GM12878 (cell line): ENCODE data around the gene ITGB3BP. TPM values are rescaled to one million over a fixed set of nuclear protein-coding genes. Genes with fewer than 3 reads are reported as not detected.

Experiments
- ATAC-seq: fragments of 200-7000 bp; cut with Tn5 transposase; 3 replicates; pipeline ENCODE4 v1.9.1; 2020; ENCODE audit warnings: mild to moderate bottlenecking, moderate library complexity
- BruUV-seq: library from RNA; stranded (reverse); fragments of 400-500 nt; replicated peaks from 2 replicates; lab custom pipeline; 2021; lab: Mats Ljungman, UMichigan
- CTCF ChIA-PET: fragments of 300-600 bp; sonication (Branson Sonifier 250); formaldehyde crosslinking; extraction: SDS; loops from one replicate; lab custom pipeline; 2021; ENCODE audit warnings: inconsistent platforms; lab: Yijun Ruan, JAX
- POLR2A ChIA-PET: fragments of 350-600 bp; formaldehyde crosslinking; extraction: SDS; loops from one replicate; lab custom pipeline; 2021; ENCODE audit warnings: inconsistent platforms; lab: Charles Lee
- RAD21 ChIA-PET: fragments of 300-600 bp; sonication (Branson Sonifier 250); formaldehyde crosslinking; loops from one replicate; lab custom pipeline; 2023; ENCODE audit warnings: antibody characterized with exemption; ENCODE audit not compliant: unreplicated experiment; lab: Charles Lee
- SMC1A ChIA-PET: fragments of 300-600 bp; sonication (Branson Sonifier 250); formaldehyde crosslinking; loops from one replicate; lab custom pipeline; 2023; ENCODE audit not compliant: unreplicated experiment, uncharacterized antibody; lab: Charles Lee
- DNase-seq: peaks from one replicate; pipeline ENCODE4 v3.0.0-alpha.2; 2011; ENCODE audit warnings: low read depth, low spot score
- FAIRE-seq: peaks from 3 replicates; lab custom pipeline; 2011; peaks lifted over from hg19 to GRCh38; lab: Jason Lieb, UNC
- H2AFZ ChIP-seq: 2 replicates; pipeline ENCODE4 v1.6.0; 2011; ENCODE audit warnings: low read depth, low read length, control low read depth; ENCODE audit not compliant: control insufficient read depth
- H3K27ac ChIP-seq: 2 replicates; pipeline ENCODE4 v1.5.1; 2011; ENCODE audit warnings: control low read depth; ENCODE audit not compliant: control insufficient read depth, insufficient read depth
- H3K27me3 ChIP-seq, 2 experiments: replicated peaks in 1 of 2; 2 replicates each; pipeline versions ENCODE4 v1.6.0 to v1.6.1; 2011; ENCODE audit warnings: low read length in 1 of 2; ENCODE audit not compliant: control insufficient read depth in 2 of 2, insufficient read depth in 2 of 2
- H3K36me3 ChIP-seq, 2 experiments: 2 replicates each; pipeline ENCODE4 v1.5.1; 2011; ENCODE audit warnings: low read length in 1 of 2; ENCODE audit not compliant: control insufficient read depth in 2 of 2, insufficient read depth in 2 of 2
- H3K4me1 ChIP-seq: 2 replicates; pipeline ENCODE4 v1.6.1; 2011; ENCODE audit warnings: mild to moderate bottlenecking, low read length, moderate library complexity, mixed read lengths; ENCODE audit not compliant: control insufficient read depth, insufficient read depth
- H3K4me2 ChIP-seq: 2 replicates; pipeline ENCODE4 v1.6.0; 2011; ENCODE audit warnings: control low read depth; ENCODE audit not compliant: control insufficient read depth, insufficient read depth
- H3K4me3 ChIP-seq: fragments of 200-600 bp; sonication (generic); 2 replicates; pipeline ENCODE4 v1.5.1; 2016
- H3K79me2 ChIP-seq: 2 replicates; pipeline ENCODE4 v1.6.0; 2011; ENCODE audit warnings: low read length; ENCODE audit not compliant: control insufficient read depth, insufficient read depth
- H3K9ac ChIP-seq: 2 replicates; pipeline ENCODE4 v1.8.0; 2011; ENCODE audit warnings: low read length, control low read depth, mixed read lengths; ENCODE audit not compliant: control insufficient read depth, insufficient read depth
- H3K9me3 ChIP-seq: replicated peaks from 3 replicates; pipeline ENCODE4 v1.5.1; 2011; ENCODE audit warnings: mild to moderate bottlenecking, low read length; ENCODE audit not compliant: control insufficient read depth, insufficient read depth
- H4K20me1 ChIP-seq: 2 replicates; pipeline ENCODE4 v1.6.0; 2011; ENCODE audit not compliant: control insufficient read depth, insufficient read depth
- ATF3 ChIP-seq: IDR thresholded peaks from 2 replicates; pipeline ENCODE4 v1.6.1; 2011; ENCODE audit warnings: low read depth, mild to moderate bottlenecking, low read length, moderate library complexity, borderline replicate concordance; ENCODE audit errors: extremely low read depth
- CHD1 ChIP-seq: IDR thresholded peaks from 2 replicates; pipeline ENCODE4 v1.6.1; 2012; ENCODE audit warnings: low read depth, low read length, improper control_type of control experiment
- CREM ChIP-seq: IDR thresholded peaks from 2 replicates; pipeline ENCODE4 v1.6.1; 2014; ENCODE audit warnings: antibody characterized with exemption, low read depth
- FOS ChIP-seq: IDR thresholded peaks from 3 replicates; pipeline ENCODE4 v1.6.1; 2011; ENCODE audit warnings: borderline replicate concordance; ENCODE audit not compliant: insufficient read length; ENCODE audit errors: extremely low read depth
- JUND ChIP-seq: IDR thresholded peaks from 2 replicates; pipeline ENCODE4 v1.6.1; 2012; ENCODE audit warnings: low read depth, mild to moderate bottlenecking, low read length, improper control_type of control experiment, moderate library complexity
- NR2F1 ChIP-seq: fragments of 450-650 bp; conservative IDR thresholded peaks from 2 replicates; pipeline ENCODE4 v1.6.1; 2017; ENCODE audit warnings: mild to moderate bottlenecking
- POLR2AphosphoS5 ChIP-seq: IDR thresholded peaks from 2 replicates; pipeline ENCODE4 v1.6.1; 2011; ENCODE audit warnings: mild to moderate bottlenecking, low read length, inconsistent platforms
- RFX5 ChIP-seq: IDR thresholded peaks from 2 replicates; pipeline ENCODE4 v1.6.1; 2011; ENCODE audit warnings: low read depth, low read length, improper control_type of control experiment
- ZBTB33 ChIP-seq: fragments of 450-650 bp; IDR thresholded peaks from 2 replicates; pipeline ENCODE4 v1.6.1; 2017; ENCODE audit warnings: mild to moderate bottlenecking
- in situ Hi-C: fragments of 300-500 bp; cut with MboI; formaldehyde crosslinking; loops from 9 replicates; pipeline ENCODE4 v1.14.3; 2018; ENCODE audit warnings: mixed read lengths
- intact Hi-C: fragments of 100-400 bp; cut with micrococcal nuclease; formaldehyde crosslinking; loops from one replicate; pipeline ENCODE4 v1.14.2; 2022; ENCODE audit not compliant: unreplicated experiment
- polyA plus RNA-seq, 11 experiments: library from polyadenylated mRNA; depleted of rRNA in 4 of 11; unstranded in 6 of 11; stranded (reverse) in 5 of 11; fragments of >200 nt; fragmentation: Nextera tagmentation in 4 of 11; fragmentation: Illumina TruSeq in 1 of 11; extraction: Ambion mirVana in 4 of 11; extraction: Trizol in 1 of 11; gene quantifications; 1 replicate in 1 of 11; 2 replicates in 10 of 11; pipeline versions ENCODE4 v1.2.1 to v1.2.3, GENCODE V29; 2011 to 2016; ENCODE audit warnings: inconsistent platforms in 2 of 11, missing spikeins in 2 of 11, low read depth in 1 of 11
- total RNA-seq, 4 experiments: library from RNA; depleted of rRNA in 3 of 4; stranded (reverse); fragments of >200 nt in 3 of 4; fragmentation: Illumina TruSeq in 1 of 4; extraction: Trizol in 1 of 4; gene quantifications; 2 replicates each; pipeline versions ENCODE4 v1.2.1 to v1.2.3, GENCODE V29; 2013 to 2021

The ITGB3BP gene
- total and polyA plus RNA-seq, 10 of the 15 experiments (the other 5 are each of a cell fraction or from before 2014, with no cell fraction given): 39.2 to 86.2 (median 61.8) TPM

- Histone ChIP-seq H3K27me3 (no peaks in the 10 kb centered on the region), H3K9me3 (no peaks in the 10 kb centered on the region), H3K9ac (no peak overlapping the region), H3K4me1 (no peaks in the 10 kb centered on the region), H3K27ac (no peak overlapping the region), H2AFZ (no peak overlapping the region), H3K4me2 (no peak overlapping the region), H3K79me2 (no peaks in the 10 kb centered on the region)
- in situ Hi-C loops: no loop called here
- no peak for TF ChIP-seq CHD1
- TF ChIP-seq RFX5: no peak
- no peak for TF ChIP-seq FOS
- TF ChIP-seq CREM: no peak
- TF ChIP-seq ZBTB33: no peak
- TF ChIP-seq JUND: no peak
- TF ChIP-seq NR2F1: no peak
- no peak for TF ChIP-seq POLR2AphosphoS5
- no peak for TF ChIP-seq ATF3
- TF ChIP-seq, all 136 proteins: peak for 0
- H4K20me1 ChIP-seq: no peaks in the 10 kb centered on the region
- H3K36me3 ChIP-seq: no peaks in the 10 kb centered on the region; a peak in 1 of 4 replicates
- ChIA-PET POLR2A (no interaction called here), CTCF (interaction anchor here (0.6 to 1.3 kb wide), 3 partner anchors 18 to 24 kb away, joined by 3 read pairs; no protein-coding TSS in a partner anchor), RAD21 (no interaction called here), SMC1A (no interaction called here)
- H3K4me3 ChIP-seq: no peak overlapping the region
- DNase-seq (no peak), FAIRE-seq (no peak), ATAC-seq (no peak)
- no TSS peak for BruUV-seq
- intact Hi-C loops: no loop called here
These were observed 104.9 kb downstream of the ITGB3BP start for GRCh38 chr1:63418101-63418500.
